ENCODE measurements around the gene ZBED3. TPM values are rescaled to one million over a fixed set of nuclear protein-coding genes. Genes with fewer than 3 reads are reported as not detected.

Gene ZBED3
- total and polyA plus RNA-seq, 2 donors (not counting 3 experiments of a cell fraction or from before 2014, with no cell fraction given), result 11.8 to 15.9 TPM

GRCh38 chr5:77131361-77131760, 44.3 kb upstream of the ZBED3 start:
- no peak overlapping the region for H3K27ac ChIP-seq (ENCODE audit: insufficient read depth, low read depth, low read length)
- intact Hi-C loops (cut with micrococcal nuclease), result no loop called here
- H3K36me3 ChIP-seq (ENCODE audit: control insufficient read depth in 2 of 2, extremely low read depth in 1 of 2, insufficient read depth in 2 of 2, low read length in 2 of 2), result no peaks in the 10 kb centered on the region
- no peak for DNase-seq (ENCODE audit: low read depth, low spot score)
- no peaks in the 10 kb centered on the region for H3K27me3 ChIP-seq (ENCODE audit: control insufficient read depth in 2 of 2, insufficient read depth in 2 of 2, low read length in 2 of 2)
- ChIA-PET CTCF (interaction anchor here (1.4 kb wide), 1 partner anchor 14 kb away, joined by 3 read pairs; no protein-coding TSS in a partner anchor), POLR2A (no interaction called here)
- no peak overlapping the region for H3K4me3 ChIP-seq (replicated peaks in 1 of 3; ENCODE audit: insufficient read depth in 1 of 3, low read depth in 1 of 3, low read length in 3 of 3)
- no peak for TF ChIP-seq POLR2AphosphoS5 (IDR thresholded peaks at IDR 0.05; ENCODE audit: insufficient read depth, low read depth, low read length)
- no peak for TF ChIP-seq POLR2A (IDR thresholded peaks at IDR 0.05; ENCODE audit: low read depth, low read length)
- TF ChIP-seq JUN (IDR thresholded peaks at IDR 0.05; ENCODE audit: borderline replicate concordance, insufficient read depth, insufficient read length, low read depth), result no peak
- no peak for TF ChIP-seq EZH2 (IDR thresholded peaks at IDR 0.05; ENCODE audit: borderline replicate concordance, low read depth, low read length, severe bottlenecking)
- TF ChIP-seq GATA2 (IDR thresholded peaks at IDR 0.05; ENCODE audit: insufficient read depth, insufficient read length, low read depth, low read length), result no peak
- TF ChIP-seq, protein P1, sequence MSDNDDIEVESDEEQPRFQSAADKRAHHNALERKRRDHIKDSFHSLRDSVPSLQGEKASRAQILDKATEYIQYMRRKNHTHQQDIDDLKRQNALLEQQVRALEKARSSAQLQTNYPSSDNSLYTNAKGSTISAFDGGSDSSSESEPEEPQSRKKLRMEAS (IDR thresholded peaks at IDR 0.05; ENCODE audit: insufficient read depth, insufficient read length), result no peak
- no peak for TF ChIP-seq CTCF (IDR thresholded peaks at IDR 0.05; ENCODE audit: extremely low read depth in 1 of 2, insufficient read depth in 1 of 2, low read depth in 1 of 2, low read length in 2 of 2)
- TF ChIP-seq MYC (IDR thresholded peaks at IDR 0.05; ENCODE audit: low read depth, low read length), result no peak
- no peak for TF ChIP-seq FOS (IDR thresholded peaks at IDR 0.05; ENCODE audit: borderline replicate concordance, insufficient read depth, low read length)
- H3K79me2 ChIP-seq (ENCODE audit: control insufficient read depth, insufficient read depth, low read length), result no peaks in the 10 kb centered on the region
- no peaks in the 10 kb centered on the region for H3K9me3 ChIP-seq (replicated peaks; ENCODE audit: control insufficient read depth, insufficient read depth, low read length)
- H2AFZ ChIP-seq (ENCODE audit: low read depth, low read length), result no peak overlapping the region
- H3K9ac ChIP-seq (replicated peaks; ENCODE audit: extremely low read depth, insufficient read depth, low read length), result no peak overlapping the region
- FAIRE-seq, result no peak
- no peaks in the 10 kb centered on the region for H4K20me1 ChIP-seq (replicated peaks; ENCODE audit: control insufficient read depth, extremely low read depth, insufficient read depth, low read length)
- H3K4me2 ChIP-seq (ENCODE audit: insufficient read depth, low read length), result no peak overlapping the region
- dilution Hi-C loops (cut with MboI; ENCODE audit: extremely low pct_ligation_motif_present, low sequenced_read_pairs), result no loop called here
- BruUV-seq (replicated peaks), result no TSS peak
- H3K4me1 ChIP-seq (ENCODE audit: control insufficient read depth, extremely low read depth, insufficient read depth, low read length), result peaks cover 10% of the 10 kb centered on the region
- no peaks in the 10 kb centered on the region for H3K9me1 ChIP-seq (replicated peaks; ENCODE audit: control insufficient read depth, extremely low read depth, insufficient read depth, low read length)

Data from endothelial cell of umbilical vein (primary cell).